Pulmonary artery endothelial cell (primary cell): ENCODE measurements around the gene ITGB1BP1. TPM values are rescaled to one million over a fixed set of nuclear protein-coding genes. Genes with fewer than 3 reads are reported as not detected.
"Not testable (repeated sequence)": the region's sequence is repeated elsewhere in the genome, so short reads cannot be mapped to it uniquely, and the experiment has no call there.

Source experiments
- DNase-seq: peaks from one replicate; pipeline ENCODE4 v3.0.0-alpha.2; 2011; ENCODE audit warnings: low read depth, low spot score
- total RNA-seq: library from RNA; depleted of rRNA; stranded (reverse); fragments of >200 nt; gene quantifications from 2 replicates; pipeline ENCODE4 v1.2.3, GENCODE V29; 2014

The ITGB1BP1 gene
- total RNA-seq, 1 donor from 2014 or later, result 53.1 TPM

GRCh38 chr2:9400268-9401058 lies 22.9 kb downstream of the ITGB1BP1 start:
- no peak for DNase-seq

- DNase-seq, result no peak
Observed at GRCh38 chr2:9398881-9399780, 24.2 kb downstream of the ITGB1BP1 start.

DNA sequence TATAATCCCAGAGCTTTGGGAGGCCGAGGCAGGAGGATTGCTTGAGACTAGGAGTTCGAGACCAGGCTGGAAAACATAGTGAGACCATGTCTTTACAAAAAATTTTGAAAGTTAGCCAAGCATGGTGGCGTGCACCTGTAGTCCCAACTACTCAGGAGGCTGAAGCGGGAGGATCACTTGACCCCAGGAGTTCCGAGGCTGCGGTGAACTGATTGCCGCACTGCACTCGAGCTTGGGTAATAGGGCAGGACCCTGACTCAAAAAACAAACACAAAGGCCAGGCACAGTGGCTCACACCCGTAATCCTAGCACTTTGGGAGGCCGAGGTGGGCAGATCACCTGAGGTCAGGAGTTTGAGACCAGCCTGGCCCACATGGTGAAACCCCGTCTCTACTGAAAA lies 25.1 kb downstream of the ITGB1BP1 start:
- not testable (repeated sequence) for DNase-seq

- no peak for DNase-seq
Observed at GRCh38 chr2:9397201-9397600, 26.1 kb downstream of the ITGB1BP1 start.

GRCh38 chr2:9394816-9395215 lies 28.5 kb downstream of the ITGB1BP1 start:
- no peak for DNase-seq

- no peak for DNase-seq
Observed at GRCh38 chr2:9392898-9393765, 30.2 kb downstream of the ITGB1BP1 start.

DNA sequence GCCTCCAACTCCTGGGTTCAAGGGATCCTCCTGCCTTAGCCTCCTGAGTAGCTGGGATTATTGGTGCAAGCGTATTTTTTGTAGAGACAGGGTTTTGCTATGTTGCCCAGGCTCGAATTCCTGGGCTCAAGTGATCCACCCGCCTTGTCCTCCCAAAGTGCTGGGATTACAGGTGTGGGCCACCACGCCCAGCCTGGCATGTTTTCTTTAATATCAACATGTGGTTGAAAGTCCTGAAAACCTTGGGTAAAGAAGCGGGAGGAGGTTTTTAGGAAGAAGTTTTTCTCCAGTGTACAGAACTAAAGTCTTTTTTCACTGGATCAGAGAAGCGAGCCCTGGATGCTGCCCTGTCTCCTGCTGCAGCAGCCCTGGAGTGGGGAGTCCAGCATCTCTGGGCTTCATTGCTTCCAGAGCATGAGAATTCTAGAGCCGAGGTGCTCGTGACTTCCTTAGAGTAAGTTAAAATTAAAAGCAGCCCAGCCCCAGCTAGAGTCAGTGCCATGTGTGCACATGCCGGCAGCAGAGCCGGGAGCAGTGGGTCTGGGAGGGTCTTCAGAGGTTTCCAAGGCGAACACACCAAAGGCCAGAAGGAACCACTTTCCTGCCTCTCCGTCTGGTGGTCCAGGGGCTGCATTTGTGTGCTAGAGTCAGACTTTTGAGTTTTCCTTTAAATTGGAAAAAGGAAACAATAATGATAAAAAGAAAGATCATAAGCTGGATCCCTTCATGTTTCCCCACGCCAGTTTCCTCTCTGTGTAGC lies 31.2 kb downstream of the ITGB1BP1 start:
- no peak for DNase-seq

DNA sequence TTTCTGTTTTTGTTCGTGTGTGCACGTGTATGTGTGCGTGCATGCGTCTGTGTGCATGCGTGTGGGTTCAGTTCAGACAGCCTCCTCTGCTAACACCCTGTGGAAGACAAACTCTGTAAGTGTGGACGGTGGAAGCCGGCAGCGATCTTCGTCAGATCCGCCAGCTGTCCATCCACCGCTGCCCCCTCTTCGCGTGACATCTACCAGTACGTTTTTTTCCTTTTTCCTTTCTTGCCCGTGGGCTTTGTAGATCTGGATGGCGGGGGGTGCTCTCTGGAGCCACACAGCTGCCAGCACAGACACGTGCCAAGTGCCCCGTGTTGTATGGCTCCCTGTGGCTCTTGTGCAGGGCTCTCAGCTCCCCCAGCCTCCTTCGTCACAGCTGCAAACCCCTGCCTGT lies 32.3 kb downstream of the ITGB1BP1 start:
- DNase-seq, result no peak

DNA sequence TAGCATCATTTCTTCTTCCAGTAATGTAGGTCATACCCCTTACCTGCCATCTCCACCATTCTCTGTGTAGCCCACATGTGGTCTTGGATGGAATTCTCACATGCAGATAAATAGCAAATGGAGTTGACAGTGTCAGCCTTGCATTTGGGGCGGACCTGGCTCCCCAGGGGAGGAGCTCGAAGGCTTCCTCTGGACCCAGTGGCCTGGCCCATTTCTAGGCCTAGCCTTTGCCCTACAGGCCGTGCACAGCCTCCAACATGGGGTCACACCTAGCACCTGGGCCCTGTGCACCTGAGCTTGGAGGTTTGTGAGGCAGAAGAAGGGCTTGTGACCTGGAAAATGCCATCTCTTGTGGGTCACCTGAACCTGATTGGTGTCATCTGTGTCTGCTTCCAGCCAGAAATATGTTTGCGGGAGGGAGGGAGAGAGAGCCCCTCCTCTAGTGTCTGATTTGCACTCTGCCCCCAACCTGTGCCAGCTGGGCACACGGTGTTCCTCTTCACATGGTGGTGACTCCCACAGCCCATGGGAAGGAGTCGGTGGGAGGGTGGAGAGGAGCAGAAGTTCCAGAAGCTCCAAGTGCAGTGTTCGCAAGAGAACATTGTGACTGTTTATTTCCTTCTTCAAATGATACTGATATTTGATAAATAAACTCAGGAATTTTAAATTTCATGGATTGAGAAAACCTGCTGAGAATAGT lies 33.0 kb downstream of the ITGB1BP1 start:
- DNase-seq, result no peak

GRCh38 chr2:9388950-9389911 lies 34.1 kb downstream of the ITGB1BP1 start:
- no peak for DNase-seq

GRCh38 chr2:9388199-9388681 lies 35.1 kb downstream of the ITGB1BP1 start:
- DNase-seq, result no peak

GRCh38 chr2:9385841-9386240 lies 37.5 kb downstream of the ITGB1BP1 start:
- no peak for DNase-seq

DNA sequence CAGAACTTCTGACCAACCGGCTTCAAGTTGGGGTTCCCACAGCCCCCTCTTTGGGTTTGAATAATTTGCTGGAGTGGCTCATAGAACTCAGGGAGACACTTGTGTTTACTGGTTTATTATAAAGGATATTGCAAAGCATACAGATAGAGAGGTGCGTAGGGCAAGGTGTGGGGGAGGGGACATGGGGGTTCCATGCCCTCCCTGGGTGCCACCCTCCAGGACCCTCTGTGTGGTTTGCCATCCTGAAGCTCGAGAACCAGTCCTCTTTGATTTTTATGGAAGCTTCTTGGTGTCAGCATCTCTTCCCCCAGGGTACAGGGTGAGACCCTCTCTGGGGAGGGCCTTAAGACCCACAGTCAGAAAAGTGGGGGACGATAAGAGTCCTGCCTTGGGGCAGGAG lies 38.8 kb downstream of the ITGB1BP1 start:
- no peak for DNase-seq

DNA sequence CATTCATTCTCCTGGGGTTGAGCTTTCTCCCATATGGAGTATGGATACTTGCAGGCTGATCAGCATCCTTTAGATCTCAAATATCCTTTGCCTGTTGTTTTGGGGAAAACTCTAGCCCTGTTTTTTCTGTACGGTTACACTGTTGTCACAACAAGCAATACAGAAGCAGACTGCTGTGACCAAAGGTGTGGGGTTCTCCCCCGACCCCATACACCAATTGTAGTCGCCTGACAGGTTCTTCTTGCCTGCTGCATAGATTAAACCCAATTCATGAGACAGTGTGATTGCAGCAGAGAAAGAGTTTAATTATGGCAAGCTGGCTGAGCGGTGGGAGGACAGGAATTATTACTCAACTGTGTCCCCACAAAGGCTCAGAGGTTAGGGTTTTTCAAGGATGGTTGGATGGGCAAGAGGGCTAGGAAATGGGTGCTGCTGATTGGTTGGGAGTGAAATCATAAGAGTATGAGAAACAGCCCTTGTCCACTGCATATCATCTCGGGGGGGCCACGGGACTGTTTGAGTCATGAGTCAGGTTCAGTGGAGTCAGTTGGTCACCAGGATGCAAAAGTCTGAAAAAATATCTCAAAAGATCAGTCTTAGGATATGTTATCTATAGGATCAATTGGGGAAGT lies 40.6 kb downstream of the ITGB1BP1 start:
- DNase-seq, result no peak

DNA sequence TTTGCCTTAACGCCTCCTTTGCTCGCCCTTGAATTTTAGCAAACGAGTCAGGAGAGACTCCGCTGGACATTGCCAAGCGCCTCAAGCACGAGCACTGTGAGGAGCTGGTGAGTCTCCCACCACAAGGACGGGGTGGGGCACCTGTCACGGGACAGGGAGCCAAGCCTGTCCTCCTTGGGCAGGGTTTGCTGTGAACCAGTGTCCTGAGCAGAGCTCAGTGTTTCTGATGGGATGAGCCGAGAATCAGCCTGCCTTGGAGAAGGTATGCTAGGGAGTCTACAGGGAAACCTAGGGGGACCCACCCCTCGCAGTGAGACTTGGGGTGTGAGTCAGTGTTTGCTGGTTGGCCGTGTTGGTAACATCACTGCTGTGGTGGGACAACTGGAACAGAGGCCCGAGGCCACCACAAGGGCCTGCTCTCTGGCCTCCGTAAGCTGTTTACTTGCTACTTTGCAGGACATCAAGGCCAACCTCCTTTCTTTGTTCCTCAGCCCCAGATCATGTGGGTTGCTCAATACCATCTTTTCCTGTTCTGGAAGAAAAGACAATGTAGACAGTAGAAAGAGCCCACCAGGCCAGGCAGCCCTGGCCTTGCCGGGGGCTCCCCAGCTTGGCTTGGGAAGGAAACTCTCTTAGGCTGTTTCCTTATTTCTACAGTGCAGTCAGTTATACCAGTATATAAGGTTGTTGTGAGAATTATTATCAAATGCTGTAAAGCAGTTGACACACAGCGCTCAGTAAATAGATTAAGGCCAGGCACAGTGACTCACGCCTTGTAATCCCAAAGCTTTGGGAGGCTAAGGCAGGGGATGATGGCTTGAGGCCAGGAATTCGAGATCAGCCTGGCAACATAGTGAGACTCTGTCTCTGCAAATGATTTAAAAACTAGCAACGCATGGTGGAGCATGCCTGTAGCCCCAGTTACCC lies 42.4 kb downstream of the ITGB1BP1 start:
- DNase-seq, result peak; percentile 69

- no peak for DNase-seq
Observed at GRCh38 chr2:9379391-9379755, 44.0 kb downstream of the ITGB1BP1 start.
